ENCODE data around the gene ZNF614. TPM values are rescaled to one million over a fixed set of nuclear protein-coding genes. Genes with fewer than 3 reads are reported as not detected.
"Not testable (repeated sequence)": the region's sequence is repeated elsewhere in the genome, so short reads cannot be mapped to it uniquely, and the experiment has no call there.

ZNF614 gene
- total RNA-seq, 6 experiments from 2014 or later: 1.2 to 2.7 (median 1.6) TPM

GRCh38 chr19:51994048-51994644, 34.0 kb downstream of the ZNF614 start:
- H3K27me3 ChIP-seq: no peaks in the 10 kb centered on the region
- 100% methylated on average over 2 of the region's 2 CpGs for WGBS (ENCODE audit: insufficient coverage, low coverage, low lambda C conversion rate, missing lambda C conversion rate)

GRCh38 chr19:51993422-51993821, 34.8 kb downstream of the ZNF614 start:
- peaks cover 3 to 77% (median 44%) of the 10 kb centered on the region in 4 donors for H3K9me3 ChIP-seq
- WGBS (ENCODE audit: insufficient coverage, low coverage, low lambda C conversion rate, missing lambda C conversion rate): 94% methylated on average over 9 of the region's 10 CpGs
- no peak overlapping the region for H3K4me3 ChIP-seq
- no peak overlapping the region for H3K27ac ChIP-seq
- TF ChIP-seq CTCF (IDR thresholded peaks at IDR 0.05) (no peak), POLR2A (IDR thresholded peaks at IDR 0.05) (no peak)
- intact Hi-C loops (cut with DNase I): no loop called here
- ATAC-seq: no peak
- no peaks in the 10 kb centered on the region for H3K27me3 ChIP-seq
- H3K4me1 ChIP-seq: no peaks in the 10 kb centered on the region
- H3K36me3 ChIP-seq: peaks cover 0 to 33% (median 12%) of the 10 kb centered on the region in 4 donors
- no peak for DNase-seq

More at GRCh38 chr19:51994048-51994644, 34.0 kb downstream of the ZNF614 start:
- Histone ChIP-seq H3K27ac (no peak overlapping the region), H3K36me3 (peaks cover 0 to 40% (median 16%) of the 10 kb centered on the region in 4 donors), H3K4me1 (no peaks in the 10 kb centered on the region), H3K4me3 (no peak overlapping the region), H3K9me3 (peaks cover 3 to 75% (median 43%) of the 10 kb centered on the region in 4 donors)
- TF ChIP-seq POLR2A (IDR thresholded peaks at IDR 0.05) (no peak), CTCF (IDR thresholded peaks at IDR 0.05) (no peak)
- ATAC-seq (no peak), DNase-seq (no peak)
- intact Hi-C loops (cut with DNase I): no loop called here

GRCh38 chr19:51986309-51987291, 41.6 kb downstream of the ZNF614 start, which contains the start of gene ZNF350:
Gene ZNF350, minus strand, starts transcription at chr19:51986840. Its CDS starts 12,480 bp downstream, at chr19:51974360.
- ATAC-seq (peak; percentile 99 to 100 (median 100)), DNase-seq (peak; percentile 89 to 98 (median 95))
- Histone ChIP-seq H3K9me3 (peaks cover 0 to 31% (median 16%) of the 10 kb centered on the region in 4 donors), H3K4me1 (no peaks in the 10 kb centered on the region), H3K27me3 (no peaks in the 10 kb centered on the region), H3K27ac (peak within 1 kb of the TSS in 2 of 3 donors; percentile 16 to 68), H3K36me3 (no peaks in the 10 kb centered on the region), H3K4me3 (peak within 1 kb of the TSS; percentile 69 to 96 (median 79))
- intact Hi-C loops (cut with DNase I): no loop called here
- TF ChIP-seq CTCF (IDR thresholded peaks at IDR 0.05) (no peak), POLR2A (IDR thresholded peaks at IDR 0.05) (peak; percentile 26)
- WGBS (ENCODE audit: insufficient coverage, low coverage, low lambda C conversion rate, missing lambda C conversion rate): 3% methylated on average over 31 of the region's 33 CpGs

- no peak for ATAC-seq
- no peaks in the 10 kb centered on the region for H3K27me3 ChIP-seq
- H3K4me1 ChIP-seq: no peaks in the 10 kb centered on the region
- H3K4me3 ChIP-seq: no peak overlapping the region
- TF ChIP-seq CTCF (IDR thresholded peaks at IDR 0.05) (no peak), POLR2A (IDR thresholded peaks at IDR 0.05) (no peak)
- H3K27ac ChIP-seq: no peak overlapping the region
- 100% methylated on average over 3 of the region's 4 CpGs for WGBS (ENCODE audit: insufficient coverage, low coverage, low lambda C conversion rate, missing lambda C conversion rate)
- peaks cover 0 to 5% (median 0%) of the 10 kb centered on the region in 4 donors for H3K36me3 ChIP-seq
- no peak for DNase-seq
- peaks cover 0 to 36% (median 18%) of the 10 kb centered on the region in 4 donors for H3K9me3 ChIP-seq
- intact Hi-C loops (cut with DNase I): no loop called here
These were observed 44.8 kb downstream of the ZNF614 start for GRCh38 chr19:51983361-51983760.

GRCh38 chr19:51980926-51981325, 47.3 kb downstream of the ZNF614 start:
- H3K36me3 ChIP-seq; H3K4me3 ChIP-seq; DNase-seq; H3K4me1 ChIP-seq; intact Hi-C loops (cut with DNase I); H3K27me3 ChIP-seq; H3K27ac ChIP-seq; ATAC-seq: not testable (repeated sequence)
- H3K9me3 ChIP-seq: peaks cover 0 to 36% (median 17%) of the 10 kb centered on the region in 4 donors
- WGBS (ENCODE audit: insufficient coverage, low coverage, low lambda C conversion rate, missing lambda C conversion rate): 95% methylated on average over 4 of the region's 6 CpGs

All from right lobe of liver (tissue), 6 donors.